Right renal pelvis (tissue), 4 donors: ENCODE measurements around the gene ZNF506. TPM values are rescaled to one million over a fixed set of nuclear protein-coding genes. Genes with fewer than 3 reads are reported as not detected.
A peak's percentile ranks its signal among the peaks of the same experiment; 100 is the strongest.
"Not testable (repeated sequence)": the region's sequence is repeated elsewhere in the genome, so short reads cannot be mapped to it uniquely, and the experiment has no call there.

Source experiments
- DNase-seq, 4 donors: peaks; one replicate each; pipeline ENCODE4 v3.0.0-alpha.2; 2013; ENCODE audit warnings: low read depth in 4 of 4, low spot score in 3 of 4, missing footprints in 1 of 4
- polyA plus RNA-seq, 4 donors: library from polyadenylated mRNA; unstranded; fragments of 120-200 nt; gene quantifications; one replicate each; pipeline ENCODE4 v1.2.1, GENCODE V29; 2013; ENCODE audit not compliant: insufficient read length in 4 of 4

The ZNF506 gene
- polyA plus RNA-seq, 4 donors = 23.3 to 42.5 (median 34.5) TPM

GRCh38 chr19:19782783-19783182 is 38.8 kb downstream of the ZNF506 start:
- DNase-seq = no peak

- DNase-seq = not testable (repeated sequence)
Observed at GRCh38 chr19:19781791-19782190, 39.8 kb downstream of the ZNF506 start.

- no peak for DNase-seq
Observed at GRCh38 chr19:19778666-19779065, 42.9 kb downstream of the ZNF506 start.

- no peak for DNase-seq
Observed at GRCh38 chr19:19777692-19778091, 43.9 kb downstream of the ZNF506 start.

- DNase-seq = peak; percentile 91 to 95 (median 94)
Observed at GRCh38 chr19:19776206-19777008, 45.1 kb downstream of the ZNF506 start.

- DNase-seq = peak in 1 of 4 donors; percentile 12
Observed at GRCh38 chr19:19775891-19776205, 45.7 kb downstream of the ZNF506 start.

GRCh38 chr19:19774354-19775033 is 47.1 kb downstream of the ZNF506 start:
- DNase-seq = no peak

- DNase-seq = not testable (repeated sequence)
Observed at GRCh38 chr19:19771963-19772362, 49.6 kb downstream of the ZNF506 start.

GRCh38 chr19:19769971-19770370 is 51.6 kb downstream of the ZNF506 start:
- DNase-seq = not testable (repeated sequence)

GRCh38 chr19:19758164-19758563 is 63.4 kb downstream of the ZNF506 start:
- no peak for DNase-seq

GRCh38 chr19:19752760-19753403 is 68.7 kb downstream of the ZNF506 start:
- no peak for DNase-seq

- no peak for DNase-seq
Observed at GRCh38 chr19:19751846-19752245, 69.7 kb downstream of the ZNF506 start.

GRCh38 chr19:19750842-19751790 is 70.4 kb downstream of the ZNF506 start:
- DNase-seq = no peak

- DNase-seq = no peak
Observed at GRCh38 chr19:19749908-19750841, 71.4 kb downstream of the ZNF506 start.

- no peak for DNase-seq
Observed at GRCh38 chr19:19749117-19749907, 72.2 kb downstream of the ZNF506 start.

GRCh38 chr19:19748249-19748938 is 73.2 kb downstream of the ZNF506 start:
- no peak for DNase-seq

GRCh38 chr19:19747357-19748220 is 74.0 kb downstream of the ZNF506 start:
- DNase-seq = no peak
